MM.1S (cell line): Measurements from ENCODE around the gene IGSF9B.

Source experiments
- EZH2phosphoT487 ChIP-seq: fragments of 300-600 bp; sonication (generic); IDR thresholded peaks from 2 replicates; pipeline ENCODE4 v1.6.1; 2018; ENCODE audit warnings: antibody characterized with exemption, low read length
- TF ChIP-seq, protein P1 (sequence below): fragments of 300-600 bp; sonication (generic); IDR thresholded peaks from 2 replicates; pipeline ENCODE4 v1.5.1; 2016; ENCODE audit warnings: antibody characterized with exemption, low read length, mixed read lengths

DNA sequence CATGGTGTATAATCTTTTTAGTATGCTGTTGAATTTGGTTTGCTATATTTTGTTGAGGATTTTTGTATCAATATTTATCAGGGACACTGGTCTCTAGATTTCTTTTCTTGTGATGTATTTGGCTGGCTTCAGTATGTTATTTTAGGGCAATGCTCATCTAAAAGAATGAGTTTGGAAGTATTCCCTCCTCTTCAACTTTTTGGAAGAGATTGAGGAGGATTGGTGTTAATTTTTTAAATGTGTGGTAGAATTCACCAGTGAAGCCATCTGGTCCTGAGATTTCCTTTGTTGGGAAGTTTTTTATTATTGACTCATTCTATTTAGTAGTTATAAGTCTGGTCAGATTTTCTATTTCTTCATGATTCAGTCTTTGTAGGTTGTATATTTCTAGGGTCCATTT lies 89.3 kb downstream of the IGSF9B start:
- TF ChIP-seq, protein P1, sequence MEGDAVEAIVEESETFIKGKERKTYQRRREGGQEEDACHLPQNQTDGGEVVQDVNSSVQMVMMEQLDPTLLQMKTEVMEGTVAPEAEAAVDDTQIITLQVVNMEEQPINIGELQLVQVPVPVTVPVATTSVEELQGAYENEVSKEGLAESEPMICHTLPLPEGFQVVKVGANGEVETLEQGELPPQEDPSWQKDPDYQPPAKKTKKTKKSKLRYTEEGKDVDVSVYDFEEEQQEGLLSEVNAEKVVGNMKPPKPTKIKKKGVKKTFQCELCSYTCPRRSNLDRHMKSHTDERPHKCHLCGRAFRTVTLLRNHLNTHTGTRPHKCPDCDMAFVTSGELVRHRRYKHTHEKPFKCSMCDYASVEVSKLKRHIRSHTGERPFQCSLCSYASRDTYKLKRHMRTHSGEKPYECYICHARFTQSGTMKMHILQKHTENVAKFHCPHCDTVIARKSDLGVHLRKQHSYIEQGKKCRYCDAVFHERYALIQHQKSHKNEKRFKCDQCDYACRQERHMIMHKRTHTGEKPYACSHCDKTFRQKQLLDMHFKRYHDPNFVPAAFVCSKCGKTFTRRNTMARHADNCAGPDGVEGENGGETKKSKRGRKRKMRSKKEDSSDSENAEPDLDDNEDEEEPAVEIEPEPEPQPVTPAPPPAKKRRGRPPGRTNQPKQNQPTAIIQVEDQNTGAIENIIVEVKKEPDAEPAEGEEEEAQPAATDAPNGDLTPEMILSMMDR, result no peak
- no peak for TF ChIP-seq EZH2phosphoT487
